Gastroesophageal sphincter (tissue), 4 donors: ENCODE results near the gene HYOU1. TPM values are rescaled to one million over a fixed set of nuclear protein-coding genes. Genes with fewer than 3 reads are reported as not detected.
A peak's percentile ranks its signal among the peaks of the same experiment; 100 is the strongest.
"Not testable (repeated sequence)": the region's sequence is repeated elsewhere in the genome, so short reads cannot be mapped to it uniquely, and the experiment has no call there.

Experiments used
- ATAC-seq: fragments of 150-250 bp; one replicate; pipeline ENCODE4 v1.9.1; 2016; ENCODE audit warnings: mild to moderate bottlenecking, moderate library complexity
- H3K27ac ChIP-seq, 4 donors: fragments of 200-600 bp; sonication (generic) in 3 of 4; 1 replicate in 3 of 4; 2 replicates in 1 of 4; pipeline ENCODE4 v1.5.1; 2016 to 2019
- H3K27me3 ChIP-seq: fragments of 200-600 bp; sonication (generic); one replicate; pipeline ENCODE4 v1.5.1; 2019
- H3K36me3 ChIP-seq, 2 donors: fragments of 200-600 bp; sonication (generic); one replicate each; pipeline ENCODE4 v1.5.1; 2019; ENCODE audit warnings: control low read depth in 1 of 2
- H3K4me1 ChIP-seq, 3 donors: fragments of 200-600 bp; sonication (generic); 1 replicate in 2 of 3; 2 replicates in 1 of 3; pipeline ENCODE4 v1.5.1; 2016 to 2019; ENCODE audit warnings: control low read depth in 2 of 3
- H3K4me3 ChIP-seq, 2 donors: fragments of 200-600 bp; sonication (generic); one replicate each; pipeline ENCODE4 v1.5.1; 2019; ENCODE audit warnings: mild to moderate bottlenecking in 1 of 2, moderate library complexity in 1 of 2
- H3K9me3 ChIP-seq, 3 donors: fragments of 200-600 bp; sonication (generic); one replicate each; pipeline ENCODE4 v1.5.1; 2017 to 2019; ENCODE audit warnings: control low read depth in 2 of 3
- EP300 ChIP-seq: sonication (generic); formaldehyde crosslinking; IDR thresholded peaks from one replicate; pipeline ENCODE4 v1.6.1; 2017; ENCODE audit warnings: antibody characterized with exemption, mild to moderate bottlenecking
- POLR2A ChIP-seq, 2 donors: fragments of 450-650 bp; IDR thresholded peaks; one replicate each; pipeline ENCODE4 v1.6.1; 2017; ENCODE audit warnings: antibody characterized with exemption in 2 of 2, mild to moderate bottlenecking in 2 of 2, moderate library complexity in 1 of 2
- POLR2AphosphoS5 ChIP-seq: sonication (generic); formaldehyde crosslinking; IDR thresholded peaks from one replicate; pipeline ENCODE4 v1.6.1; 2017; ENCODE audit warnings: antibody characterized with exemption
- WGBS, 2 donors: methylation state at CpG; one replicate each; pipeline ENCODE4 v1.1.5; 2018; ENCODE audit warnings: low coverage in 1 of 2; 5-methylcytosine and 5-hydroxymethylcytosine counted together
- total RNA-seq, 4 donors: library from RNA; depleted of rRNA; stranded (reverse); fragments of >200 nt; gene quantifications; one replicate each; pipeline ENCODE4 v1.1.0, GENCODE V29; 2016
- TF ChIP-seq, protein P1 (sequence below), 4 experiments: fragments of 200-600 bp in 2 of 4; fragments of 450-650 bp in 2 of 4; sonication (generic) in 1 of 4; IDR thresholded peaks; one replicate each; pipeline ENCODE4 v1.5.1; 2017 to 2019; ENCODE audit warnings: antibody characterized with exemption in 4 of 4, mild to moderate bottlenecking in 2 of 4, moderate library complexity in 2 of 4

HYOU1 gene
- total RNA-seq, 4 donors from 2014 or later, result 37.8 to 63.0 (median 57.9) TPM

DNA sequence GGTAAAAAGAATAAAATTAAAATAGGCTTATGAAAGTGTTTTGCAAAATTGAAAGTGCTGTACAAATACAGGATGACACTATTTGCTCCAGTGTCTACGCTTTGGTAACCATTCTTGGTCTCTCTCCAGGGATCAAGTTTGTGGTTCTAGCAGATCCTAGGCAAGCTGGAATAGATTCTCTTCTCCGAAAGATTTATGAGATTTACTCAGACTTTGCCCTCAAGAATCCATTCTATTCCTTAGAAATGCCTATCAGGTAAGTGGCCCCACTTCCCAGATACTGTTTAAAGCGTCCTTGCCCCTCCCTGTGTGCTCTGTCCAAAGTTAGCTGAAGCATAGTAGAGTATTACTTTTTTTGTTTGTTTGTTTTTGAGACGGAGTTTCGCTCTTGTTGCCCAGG lies 35.4 kb downstream of the HYOU1 start:
- Histone ChIP-seq H3K4me1 (peaks cover 8 to 61% (median 17%) of the 10 kb centered on the region in 3 donors), H3K9me3 (no peaks in the 10 kb centered on the region), H3K27ac (no peak overlapping the region), H3K27me3 (no peaks in the 10 kb centered on the region), H3K4me3 (no peak overlapping the region), H3K36me3 (peaks cover 0 to 72% of the 10 kb centered on the region in 2 donors)
- 89 to 91% methylated on average over 3 to 5 of the region's 5 CpGs for WGBS, 2 donors
- no peak for ATAC-seq
- TF ChIP-seq, protein P1, sequence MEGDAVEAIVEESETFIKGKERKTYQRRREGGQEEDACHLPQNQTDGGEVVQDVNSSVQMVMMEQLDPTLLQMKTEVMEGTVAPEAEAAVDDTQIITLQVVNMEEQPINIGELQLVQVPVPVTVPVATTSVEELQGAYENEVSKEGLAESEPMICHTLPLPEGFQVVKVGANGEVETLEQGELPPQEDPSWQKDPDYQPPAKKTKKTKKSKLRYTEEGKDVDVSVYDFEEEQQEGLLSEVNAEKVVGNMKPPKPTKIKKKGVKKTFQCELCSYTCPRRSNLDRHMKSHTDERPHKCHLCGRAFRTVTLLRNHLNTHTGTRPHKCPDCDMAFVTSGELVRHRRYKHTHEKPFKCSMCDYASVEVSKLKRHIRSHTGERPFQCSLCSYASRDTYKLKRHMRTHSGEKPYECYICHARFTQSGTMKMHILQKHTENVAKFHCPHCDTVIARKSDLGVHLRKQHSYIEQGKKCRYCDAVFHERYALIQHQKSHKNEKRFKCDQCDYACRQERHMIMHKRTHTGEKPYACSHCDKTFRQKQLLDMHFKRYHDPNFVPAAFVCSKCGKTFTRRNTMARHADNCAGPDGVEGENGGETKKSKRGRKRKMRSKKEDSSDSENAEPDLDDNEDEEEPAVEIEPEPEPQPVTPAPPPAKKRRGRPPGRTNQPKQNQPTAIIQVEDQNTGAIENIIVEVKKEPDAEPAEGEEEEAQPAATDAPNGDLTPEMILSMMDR (IDR thresholded peaks at IDR 0.05), result no peak
- no peak for TF ChIP-seq POLR2A (IDR thresholded peaks at IDR 0.05)
- no peak for TF ChIP-seq POLR2AphosphoS5
- TF ChIP-seq EP300, result no peak

DNA sequence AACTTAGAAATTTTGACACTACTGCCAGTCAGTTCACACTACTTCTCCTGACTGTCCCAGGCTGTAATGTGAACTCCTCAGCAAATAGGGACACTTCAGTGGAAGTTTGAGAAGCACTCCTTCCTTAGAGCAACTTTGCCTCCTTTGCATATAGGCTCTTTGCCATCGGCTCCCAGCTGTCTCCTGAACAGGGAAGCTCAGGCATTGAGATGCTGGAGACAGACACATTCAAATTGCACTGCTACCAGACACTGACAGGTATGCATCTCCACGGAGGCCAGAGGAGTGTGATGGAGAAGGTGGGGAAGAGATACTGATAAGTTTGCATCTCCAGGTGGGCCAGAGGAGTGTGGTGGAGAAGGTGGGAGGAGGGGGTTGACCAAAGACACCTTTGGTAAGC lies 37.0 kb downstream of the HYOU1 start:
- no peaks in the 10 kb centered on the region for H3K27me3 ChIP-seq
- 83 to 86% methylated on average over 1 to 2 of the region's 2 CpGs for WGBS, 2 donors
- peaks cover 0 to 72% of the 10 kb centered on the region in 2 donors for H3K36me3 ChIP-seq
- peak overlapping the region in 3 of 4 donors; percentile 13 to 94 (median 32) for H3K27ac ChIP-seq
- peak overlapping the region in 1 of 2 donors; percentile 76 for H3K4me3 ChIP-seq
- no peaks in the 10 kb centered on the region for H3K9me3 ChIP-seq
- H3K4me1 ChIP-seq, result peaks cover 9 to 73% (median 26%) of the 10 kb centered on the region in 3 donors
- ATAC-seq, result no peak
- no peak for TF ChIP-seq POLR2AphosphoS5
- no peak for TF ChIP-seq POLR2A (IDR thresholded peaks at IDR 0.05)
- TF ChIP-seq EP300, result no peak
- TF ChIP-seq, protein P1 (IDR thresholded peaks at IDR 0.05), result no peak

DNA sequence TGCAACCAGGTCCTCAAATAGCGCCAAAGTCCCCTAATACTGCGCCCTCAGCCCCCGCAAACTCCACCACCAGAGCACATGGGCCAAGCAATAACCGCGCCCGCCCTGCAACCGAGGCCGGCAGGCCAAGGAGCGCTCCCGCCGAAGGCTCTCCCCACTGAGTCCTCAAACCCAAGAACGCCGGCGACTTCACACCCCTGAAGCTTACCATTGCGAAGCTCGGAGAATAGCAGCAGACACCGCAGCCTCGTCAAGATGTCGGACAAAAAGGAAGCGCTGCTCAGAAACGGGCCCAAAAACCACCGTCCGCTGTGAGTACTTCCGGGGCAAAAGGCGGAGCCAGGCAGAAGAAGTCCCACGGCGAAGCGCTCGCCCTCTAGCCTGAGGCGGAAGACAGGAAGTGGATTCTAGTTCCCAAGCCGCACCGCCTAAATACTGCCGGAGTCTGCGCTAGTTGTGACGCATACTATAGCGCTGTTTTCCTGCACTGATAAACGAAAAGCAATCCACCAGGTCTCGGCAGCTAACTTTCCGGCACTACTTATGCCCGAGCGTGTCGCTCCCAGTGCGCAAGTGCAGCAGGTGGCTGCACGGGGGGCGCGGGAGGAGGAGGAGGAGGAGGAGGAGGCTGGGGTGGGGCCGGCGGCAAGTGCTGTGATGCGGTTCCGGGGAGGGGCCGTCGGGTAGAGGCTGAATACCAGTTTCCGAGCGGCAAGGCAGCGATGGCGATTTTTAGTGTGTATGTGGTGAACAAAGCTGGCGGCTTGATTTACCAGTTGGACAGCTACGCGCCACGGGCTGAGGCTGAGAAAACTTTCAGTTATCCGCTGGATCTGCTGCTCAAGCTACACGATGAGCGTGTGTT lies 38.7 kb downstream of the HYOU1 start, which contains the start of the genes RPS25 and TRAPPC4:
Gene RPS25, minus strand, starts transcription at position 270 of the 865 bp plus-strand sequence. Its CDS starts 59 bp downstream, at position 211.
Gene TRAPPC4, plus strand, starts transcription at position 693 of the 865 bp plus-strand sequence. Its CDS starts 30 bp downstream, at position 723.
- TF ChIP-seq POLR2A (IDR thresholded peaks at IDR 0.05) (peak; percentile 59 to 67), EP300 (no peak), POLR2AphosphoS5 (peak; percentile 85)
- TF ChIP-seq, protein P1 (IDR thresholded peaks at IDR 0.05), result peak in 1 of 4 experiments; percentile 35
- Histone ChIP-seq H3K27ac (peak within 1 kb of the TSS; percentile 94 to 99 (median 96)), H3K4me1 (peaks cover 9 to 69% (median 26%) of the 10 kb centered on the region in 3 donors), H3K36me3 (peaks cover 0 to 72% of the 10 kb centered on the region in 2 donors), H3K4me3 (peak within 1 kb of the TSS; percentile 76 to 96), H3K27me3 (no peaks in the 10 kb centered on the region), H3K9me3 (no peaks in the 10 kb centered on the region)
- WGBS, 2 donors, result 0% methylated on average over 10 to 16 of the region's 63 CpGs
- peak; percentile 96 for ATAC-seq

DNA sequence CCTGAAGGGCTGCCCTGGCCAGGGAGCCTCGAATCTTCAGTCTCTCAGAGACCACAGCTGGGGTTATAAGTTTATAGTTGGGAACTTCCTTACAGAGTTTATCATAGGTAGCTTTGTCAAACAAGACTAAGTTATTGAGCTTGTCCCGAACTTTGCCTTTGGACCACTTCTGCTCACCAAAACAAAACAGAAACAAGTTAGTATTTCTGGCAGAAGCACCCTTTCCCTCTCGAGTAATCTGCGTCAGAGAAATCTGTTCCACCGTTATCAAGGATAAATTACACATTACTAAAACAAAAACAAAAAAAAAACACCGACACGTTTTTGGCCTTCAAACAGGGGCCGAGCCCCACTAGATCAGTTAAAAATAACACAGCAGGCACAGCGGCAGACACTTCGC lies 39.6 kb downstream of the HYOU1 start:
- Histone ChIP-seq H3K36me3 (peaks cover 0 to 72% of the 10 kb centered on the region in 2 donors), H3K27ac (peak overlapping the region; percentile 72 to 99 (median 95)), H3K4me1 (peaks cover 9 to 65% (median 26%) of the 10 kb centered on the region in 3 donors), H3K4me3 (peak overlapping the region; percentile 76 to 96)
- WGBS, 2 donors, result 0 to 3% methylated on average over 3 to 10 of the region's 10 CpGs
- H3K9me3 ChIP-seq, H3K27me3 ChIP-seq, ATAC-seq: not testable (repeated sequence)

DNA sequence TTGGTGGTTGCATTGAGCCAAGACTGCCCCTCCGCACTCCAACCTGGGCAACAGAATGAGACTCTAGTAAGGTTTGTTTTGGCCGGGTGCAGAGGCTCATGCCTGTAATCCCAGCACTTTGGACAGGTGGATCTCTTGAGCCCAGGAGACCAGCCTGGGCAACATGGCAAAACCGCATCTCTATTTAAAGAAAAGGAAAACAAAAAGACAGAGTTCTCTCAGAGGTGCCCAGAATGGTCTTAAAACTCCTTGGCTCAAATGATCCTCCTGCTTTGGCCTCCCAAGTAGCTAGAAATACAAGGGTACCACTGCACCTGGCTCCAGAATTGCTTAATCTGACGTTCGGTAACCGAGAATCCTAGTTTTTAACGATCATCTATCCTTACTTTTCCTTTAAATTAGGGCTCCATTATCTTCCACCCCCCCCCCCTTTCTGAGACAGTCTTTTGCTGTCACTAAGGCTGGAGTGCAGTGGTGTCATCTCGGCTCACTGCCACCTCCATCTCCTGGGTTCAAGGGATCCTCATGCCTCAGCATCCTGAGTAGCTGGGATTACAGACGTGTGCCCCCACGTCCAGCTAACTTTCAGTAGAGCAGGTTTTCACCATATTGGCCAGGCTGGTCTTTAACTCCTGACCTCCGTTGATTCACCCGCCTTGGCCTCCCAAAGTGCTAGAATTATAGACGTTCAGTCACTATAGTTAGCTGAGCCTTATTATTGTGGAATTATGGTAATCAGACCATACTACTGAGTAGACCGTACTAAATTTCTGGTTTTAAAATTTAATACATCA lies 40.6 kb downstream of the HYOU1 start:
- no peak for ATAC-seq

More for the DNA sequence above, 40.6 kb downstream of the HYOU1 start:
- Histone ChIP-seq H3K27ac (peak overlapping the region in 2 of 4 donors; percentile 94 to 99), H3K27me3 (no peaks in the 10 kb centered on the region), H3K9me3 (no peaks in the 10 kb centered on the region), H3K4me3 (peak overlapping the region in 1 of 2 donors; percentile 76), H3K4me1 (peaks cover 9 to 61% (median 26%) of the 10 kb centered on the region in 3 donors), H3K36me3 (peaks cover 0 to 72% of the 10 kb centered on the region in 2 donors)
- TF ChIP-seq EP300 (no peak), POLR2AphosphoS5 (no peak)
- TF ChIP-seq, protein P1 (IDR thresholded peaks at IDR 0.05), result no peak
- WGBS, 2 donors, result 51 to 77% methylated on average over 4 to 14 of the region's 14 CpGs
